Heart right ventricle (tissue), 16 donors: ENCODE measurements around the gene UAP1. TPM values are rescaled to one million over a fixed set of nuclear protein-coding genes. Genes with fewer than 3 reads are reported as not detected.
"Not testable (repeated sequence)": the region's sequence is repeated elsewhere in the genome, so short reads cannot be mapped to it uniquely, and the experiment has no call there.

Experiments
- ATAC-seq, 8 donors: fragments of 200-7000 bp; cut with Tn5 transposase; one replicate each; pipeline ENCODE4 v1.9.1; 2020; ENCODE audit warnings: mild to moderate bottlenecking in 8 of 8, moderate library complexity in 8 of 8, moderate number of reproducible peaks in 1 of 8
- DNase-seq, 2 donors: peaks; one replicate each; pipeline ENCODE4 v3.0.0-alpha.2; 2020
- H3K27ac ChIP-seq, 10 donors: fragments of 200-600 bp; sonication (generic) in 2 of 10; one replicate each; pipeline versions ENCODE4 v1.5.0 to v1.8.0; 2020 to 2022; ENCODE audit warnings: mild to moderate bottlenecking in 3 of 10
- H3K27me3 ChIP-seq, 7 donors: fragments of 200-600 bp; one replicate each; pipeline ENCODE4 v1.8.0; 2021 to 2022; ENCODE audit warnings: mild to moderate bottlenecking in 2 of 7
- H3K36me3 ChIP-seq, 9 donors: fragments of 200-600 bp; sonication (generic) in 1 of 9; one replicate each; pipeline versions ENCODE4 v1.5.0 to v1.8.0; 2020 to 2022; ENCODE audit warnings: mild to moderate bottlenecking in 2 of 9
- H3K4me1 ChIP-seq, 9 donors: fragments of 200-600 bp; sonication (generic) in 1 of 9; one replicate each; pipeline versions ENCODE4 v1.5.0 to v1.8.0; 2020 to 2022; ENCODE audit warnings: mild to moderate bottlenecking in 4 of 9
- H3K4me3 ChIP-seq, 10 donors: fragments of 200-600 bp; sonication (generic) in 2 of 10; one replicate each; pipeline versions ENCODE4 v1.5.0 to v1.8.0; 2020 to 2022; ENCODE audit warnings: mild to moderate bottlenecking in 7 of 10, moderate library complexity in 2 of 10
- H3K9me3 ChIP-seq, 11 donors: fragments of 200-600 bp in 10 of 11; sonication (generic) in 2 of 11; one replicate each; pipeline versions ENCODE4 v1.5.0 to v1.8.0; 2013 to 2022; ENCODE audit warnings: mild to moderate bottlenecking in 2 of 11, control low read depth in 1 of 11, moderate library complexity in 1 of 11
- WGBS, 2 donors: extraction: QIAGEN DNeasy Blood & Tissue Kit; methylation state at CpG; one replicate each; pipeline ENCODE4 v1.1.7; 2013; ENCODE audit warnings: inconsistent platforms in 1 of 2; 5-methylcytosine and 5-hydroxymethylcytosine counted together
- intact Hi-C, 10 donors: fragments of 100-400 bp; cut with DNase I; formaldehyde crosslinking; loops; one replicate each; pipeline versions ENCODE4 v1.11.1 to v1.14.2; 2022
- polyA plus RNA-seq, 2 donors: library from polyadenylated mRNA; stranded (reverse); fragments of 200-250 nt; gene quantifications; one replicate each; pipeline ENCODE4 v1.2.3, GENCODE V29; 2013
- total RNA-seq, 10 donors: library from RNA; stranded (reverse); fragmentation: NEBNext Ultra II Directional in 3 of 10; extraction: Animal tissue kit (Norgen Biotek cat#: 25700) in 3 of 10; gene quantifications; one replicate each; pipeline versions ENCODE4 v1.2.1 to v1.2.4, GENCODE V29; 2021 to 2023
- TF ChIP-seq, protein P1 (sequence below), 9 donors: fragments of 200-600 bp; sonication (generic) in 2 of 9; IDR thresholded peaks; one replicate each; pipeline versions ENCODE4 v1.5.0 to v1.8.0; 2021 to 2022; ENCODE audit warnings: antibody characterized with exemption in 9 of 9, mild to moderate bottlenecking in 5 of 9, moderate library complexity in 1 of 9
- donor health status: Arrhythmogenic right ventricular cardiomyopathy.
- donor health status: ischemic (EF 13 %, LVEDD 7.1; RV severe dilation, severe dysfunction).
- donor health status: healthy with polysubstance abuse.
- donor health status: DM: no; HTN: yes; CAD: no.
- donor health status: DM: no; HTN: no; CAD: no.
- donor health status: ischemic (EF 25% LVEDD 6.9; RV normal size, moderate dysfunction).
- donor health status: ischemic (EF 25% LVEDD 5.7; RV mildly dilated, moderate dysfunction).
- donor health status: healthy.
- donor health status: DM: yes; HTN: yes; CAD: no.
- donor health status: Ischemic cardiomyopathy.
- donor health status: ischemic (EF 35%, LVEDD 5.7; RV mildly dilated, moderate dysfunction).
- donor health status: nonischemic (EF 11% LVEDD 7.7; RV severe dilation, severe dysfunction).
- donor health status: DM: yes; HTN: yes; CAD: no.
- donor health status: PGD.
- donor health status: ischemic (EF 29% LVEDD 5.4; RV normal size, mild dysfunction).
- donor health status: nonischemic (EF 23%, LVEDD 6.1; RV moderate dilation, normal function).

UAP1 gene
- total and polyA plus RNA-seq, 12 donors, result 14.6 to 48.6 (median 20.7) TPM

DNA sequence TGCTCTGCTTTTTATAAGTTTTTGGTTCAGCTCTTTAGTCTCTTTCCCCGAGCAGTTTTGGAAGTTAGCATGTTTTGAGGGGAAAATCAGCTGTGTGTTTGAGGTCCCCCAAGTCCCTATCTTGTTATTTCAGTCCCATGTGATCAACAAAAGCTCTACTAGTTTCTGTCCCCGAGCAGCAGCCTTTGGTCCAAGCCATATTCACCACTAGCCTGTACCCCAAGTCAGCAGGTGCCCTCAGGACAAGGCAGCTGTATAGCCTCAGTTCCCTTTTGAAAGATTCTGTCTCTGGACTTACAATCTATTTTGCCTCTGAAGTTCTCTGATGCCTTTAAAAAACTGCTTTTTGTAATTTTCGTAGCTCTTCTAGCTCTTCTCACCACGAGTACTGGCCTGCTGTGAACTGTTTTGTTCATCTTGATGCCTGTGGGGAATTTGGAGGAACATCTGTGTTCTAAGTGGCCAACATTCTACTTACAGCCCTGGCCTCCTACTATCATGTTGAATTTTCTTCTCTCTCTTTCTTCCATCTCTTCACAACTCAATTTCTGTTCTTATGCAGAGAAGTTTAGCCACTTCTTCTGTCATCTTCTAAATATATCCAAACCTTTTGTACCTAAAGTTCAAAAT, 16.7 kb downstream of the UAP1 start:
- WGBS, 2 donors, result 75 to 77% methylated on average over 4 of the region's 4 CpGs
- DNase-seq (no peak), ATAC-seq (peak in 4 of 8 donors; percentile 27 to 64 (median 46))
- peaks cover 0 to 69% (median 15%) of the 10 kb centered on the region in 9 donors for H3K36me3 ChIP-seq
- no peaks in the 10 kb centered on the region for H3K27me3 ChIP-seq
- peak overlapping the region in 2 of 10 donors; percentile 15 to 18 for H3K27ac ChIP-seq
- peaks cover 0 to 6% (median 0%) of the 10 kb centered on the region in 9 donors for H3K4me1 ChIP-seq
- H3K4me3 ChIP-seq, result no peak overlapping the region
- intact Hi-C loops, result no loop called here
- no peaks in the 10 kb centered on the region for H3K9me3 ChIP-seq
- TF ChIP-seq, protein P1, sequence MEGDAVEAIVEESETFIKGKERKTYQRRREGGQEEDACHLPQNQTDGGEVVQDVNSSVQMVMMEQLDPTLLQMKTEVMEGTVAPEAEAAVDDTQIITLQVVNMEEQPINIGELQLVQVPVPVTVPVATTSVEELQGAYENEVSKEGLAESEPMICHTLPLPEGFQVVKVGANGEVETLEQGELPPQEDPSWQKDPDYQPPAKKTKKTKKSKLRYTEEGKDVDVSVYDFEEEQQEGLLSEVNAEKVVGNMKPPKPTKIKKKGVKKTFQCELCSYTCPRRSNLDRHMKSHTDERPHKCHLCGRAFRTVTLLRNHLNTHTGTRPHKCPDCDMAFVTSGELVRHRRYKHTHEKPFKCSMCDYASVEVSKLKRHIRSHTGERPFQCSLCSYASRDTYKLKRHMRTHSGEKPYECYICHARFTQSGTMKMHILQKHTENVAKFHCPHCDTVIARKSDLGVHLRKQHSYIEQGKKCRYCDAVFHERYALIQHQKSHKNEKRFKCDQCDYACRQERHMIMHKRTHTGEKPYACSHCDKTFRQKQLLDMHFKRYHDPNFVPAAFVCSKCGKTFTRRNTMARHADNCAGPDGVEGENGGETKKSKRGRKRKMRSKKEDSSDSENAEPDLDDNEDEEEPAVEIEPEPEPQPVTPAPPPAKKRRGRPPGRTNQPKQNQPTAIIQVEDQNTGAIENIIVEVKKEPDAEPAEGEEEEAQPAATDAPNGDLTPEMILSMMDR (IDR thresholded peaks at IDR 0.05), result no peak

GRCh38 chr1:162578936-162579335, 17.4 kb downstream of the UAP1 start:
- peaks cover 0 to 77% (median 15%) of the 10 kb centered on the region in 9 donors for H3K36me3 ChIP-seq
- TF ChIP-seq, protein P1 (IDR thresholded peaks at IDR 0.05), result no peak
- no peak for ATAC-seq
- WGBS, 2 donors, result 82 to 87% methylated on average over 1 of the region's 1 CpG
- H3K27me3 ChIP-seq, result no peaks in the 10 kb centered on the region
- no peak for DNase-seq
- intact Hi-C loops, result no loop called here
- H3K9me3 ChIP-seq, result no peaks in the 10 kb centered on the region
- H3K4me1 ChIP-seq, result peaks cover 0 to 5% (median 0%) of the 10 kb centered on the region in 9 donors
- no peak overlapping the region for H3K27ac ChIP-seq
- no peak overlapping the region for H3K4me3 ChIP-seq

DNA sequence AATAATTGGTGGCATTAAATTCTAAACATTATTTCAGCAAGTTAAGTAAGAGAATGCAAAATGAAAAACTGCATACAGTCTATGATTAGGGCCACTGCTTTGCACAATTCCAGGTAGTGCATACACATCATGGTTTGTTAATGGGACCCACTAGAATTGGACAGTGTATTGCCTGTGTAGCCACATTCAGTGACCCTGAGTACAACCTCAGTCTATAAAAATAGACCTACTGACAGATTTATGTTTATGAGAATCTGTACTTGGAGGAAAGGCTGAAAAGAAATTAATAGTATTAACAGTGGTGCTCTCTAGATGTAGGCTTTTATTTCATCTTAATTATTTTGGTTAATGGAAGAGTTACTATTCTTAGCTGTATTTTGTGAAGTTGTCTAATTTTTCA, 18.8 kb downstream of the UAP1 start:
- TF ChIP-seq, protein P1 (IDR thresholded peaks at IDR 0.05), result no peak
- no peak for ATAC-seq
- H3K4me1 ChIP-seq, result peaks cover 0 to 5% (median 0%) of the 10 kb centered on the region in 9 donors
- H3K27ac ChIP-seq, result no peak overlapping the region
- no peak overlapping the region for H3K4me3 ChIP-seq
- no peak for DNase-seq
- H3K9me3 ChIP-seq, result no peaks in the 10 kb centered on the region
- H3K36me3 ChIP-seq, result peaks cover 0 to 91% (median 23%) of the 10 kb centered on the region in 9 donors
- no peaks in the 10 kb centered on the region for H3K27me3 ChIP-seq
- intact Hi-C loops, result no loop called here

DNA sequence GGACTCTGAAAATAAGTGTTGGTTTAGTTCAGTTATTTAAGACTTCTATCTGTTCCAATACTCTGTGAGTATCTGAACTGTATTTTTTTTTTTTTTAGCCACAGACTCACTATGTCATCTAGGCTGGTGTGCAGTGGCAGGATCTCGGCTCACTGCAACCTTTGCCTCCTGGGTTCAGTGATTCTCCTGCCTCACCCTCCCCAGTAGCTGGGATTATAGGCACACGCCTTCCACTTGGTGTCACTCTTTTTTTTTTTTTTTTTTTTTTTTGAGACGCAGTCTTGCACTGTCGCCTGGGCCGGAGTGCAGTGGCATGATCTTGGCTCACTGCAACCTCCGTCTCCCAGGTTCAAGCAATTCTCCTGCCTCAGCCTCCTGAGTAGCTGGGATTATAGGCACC, 21.4 kb downstream of the UAP1 start:
- intact Hi-C loops, DNase-seq: not testable (repeated sequence)

DNA sequence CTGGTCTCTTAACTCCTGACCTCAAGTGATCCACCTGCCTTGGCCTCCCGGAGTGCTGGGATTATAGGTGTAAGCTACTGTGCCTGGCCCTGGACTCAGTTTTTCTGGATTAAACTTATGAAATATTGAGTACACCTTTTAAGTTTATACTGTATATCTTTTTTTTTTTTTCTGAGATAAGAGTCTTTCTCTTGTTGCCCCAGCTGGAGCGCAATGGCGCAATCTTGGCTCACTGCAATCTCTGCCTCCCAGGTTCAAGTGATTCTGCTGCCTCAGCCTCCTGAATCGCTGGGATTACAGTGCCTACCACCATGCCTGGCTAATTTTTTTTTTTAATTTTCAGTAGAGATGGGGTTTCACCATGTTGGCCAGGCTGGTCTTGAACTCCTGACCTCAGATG, 23.6 kb downstream of the UAP1 start:
- intact Hi-C loops, H3K4me3 ChIP-seq, H3K9me3 ChIP-seq, H3K27me3 ChIP-seq, H3K27ac ChIP-seq, H3K4me1 ChIP-seq, DNase-seq, ATAC-seq: not testable (repeated sequence)
- H3K36me3 ChIP-seq, result peaks cover 0 to 97% (median 24%) of the 10 kb centered on the region in 9 donors
- 97 to 98% methylated on average over 4 of the region's 4 CpGs for WGBS, 2 donors

More for the DNA sequence above, 21.4 kb downstream of the UAP1 start:
- WGBS, 2 donors, result 82 to 99% methylated on average over 6 of the region's 6 CpGs
- peaks cover 0 to 98% (median 21%) of the 10 kb centered on the region in 9 donors for H3K36me3 ChIP-seq
- not testable (repeated sequence) for H3K4me3 ChIP-seq, H3K4me1 ChIP-seq, H3K27ac ChIP-seq, H3K9me3 ChIP-seq, ATAC-seq, H3K27me3 ChIP-seq
